OCI-LY3 (cell line): ENCODE results near the gene CD96.
A peak's percentile ranks its signal among the peaks of the same experiment; 100 is the strongest.

Experiments used
- H2AFZ ChIP-seq: fragments of 200-600, 300-600 bp; shearing (Covaris generic); 2 replicates; pipeline ENCODE4 v1.6.0; 2014; ENCODE audit warnings: antibody characterized with exemption, low read depth, low read length
- H3K27ac ChIP-seq: fragments of 200-600, 300-600 bp; sonication (generic); 2 replicates; pipeline ENCODE4 v1.5.1; 2014; ENCODE audit warnings: mild to moderate bottlenecking, low read length, moderate library complexity, mixed read lengths
- H3K27me3 ChIP-seq: fragments of 200-600, 300-600 bp; sonication (generic); 2 replicates; pipeline ENCODE4 v1.6.1; 2014; ENCODE audit warnings: low read depth, low read length, mixed read lengths
- H3K36me3 ChIP-seq: fragments of 200-600, 300-600 bp; sonication (generic); replicated peaks from 2 replicates; pipeline ENCODE3; 2014; ENCODE audit warnings: low read depth, low read length, mixed read lengths
- H3K4me1 ChIP-seq: fragments of 300-600, 200-600 bp; sonication (generic); 2 replicates; pipeline ENCODE4 v1.6.1; 2014; ENCODE audit warnings: low read length, mixed read lengths
- H3K4me2 ChIP-seq: fragments of 200-600, 300-600 bp; sonication (generic); 2 replicates; pipeline ENCODE4 v1.6.1; 2014; ENCODE audit warnings: low read length, mixed read lengths
- H3K4me3 ChIP-seq: fragments of 300-600, 200-600 bp; sonication (generic); 2 replicates; pipeline ENCODE4 v1.5.1; 2014; ENCODE audit warnings: antibody characterized with exemption, mild to moderate bottlenecking, low read length, moderate library complexity
- H3K79me2 ChIP-seq: fragments of 300-600, 200-600 bp; shearing (Covaris generic); 2 replicates; pipeline ENCODE4 v1.6.1; 2014; ENCODE audit warnings: mild to moderate bottlenecking, low read length, mixed read lengths
- H3K9ac ChIP-seq: fragments of 300-600, 200-600 bp; shearing (Covaris generic); 2 replicates; pipeline ENCODE4 v1.6.0; 2014; ENCODE audit warnings: mild to moderate bottlenecking, low read length, moderate library complexity
- H3K9me3 ChIP-seq: fragments of 200-600, 300-600 bp; shearing (Covaris generic); 2 replicates; pipeline ENCODE4 v1.6.1; 2014; ENCODE audit warnings: low read length, mixed read lengths; ENCODE audit not compliant: insufficient read depth
- H4K20me1 ChIP-seq: fragments of 200-600, 300-600 bp; sonication (generic); 2 replicates; pipeline ENCODE4 v1.6.1; 2016; ENCODE audit warnings: low read length, mixed read lengths; ENCODE audit not compliant: insufficient read depth
- CTCF ChIP-seq: fragments of 200-600, 300-600 bp; sonication (generic); IDR thresholded peaks from 2 replicates; pipeline ENCODE4 v1.5.1; 2014; ENCODE audit warnings: antibody characterized with exemption, low read length, low read depth
- EZH2phosphoT487 ChIP-seq: fragments of 200-600 bp; shearing (Covaris generic); IDR thresholded peaks from 2 replicates; pipeline ENCODE4 v1.6.1; 2018; ENCODE audit warnings: antibody characterized with exemption, mixed run types, low read depth

CD96 gene

GRCh38 chr3:111652492-111653180 is 110.6 kb downstream of the CD96 start:
- no peak for TF ChIP-seq EZH2phosphoT487

GRCh38 chr3:111653766-111654165 is 111.8 kb downstream of the CD96 start:
- Histone ChIP-seq H3K79me2 (no peaks in the 10 kb centered on the region), H3K27me3 (no peaks in the 10 kb centered on the region), H2AFZ (no peak overlapping the region), H4K20me1 (no peaks in the 10 kb centered on the region), H3K9ac (no peak overlapping the region), H3K27ac (no peak overlapping the region; the same call in 1 of the 2 replicates), H3K4me3 (peak overlapping the region; percentile 15), H3K4me1 (peaks cover 24% of the 10 kb centered on the region), H3K36me3 (no peaks in the 10 kb centered on the region), H3K9me3 (no peaks in the 10 kb centered on the region), H3K4me2 (peak overlapping the region; percentile 59)
- TF ChIP-seq EZH2phosphoT487 (no peak), CTCF (no peak)

More at GRCh38 chr3:111652492-111653180, 110.6 kb downstream of the CD96 start:
- Histone ChIP-seq H3K9ac (no peak overlapping the region), H3K36me3 (no peaks in the 10 kb centered on the region), H4K20me1 (no peaks in the 10 kb centered on the region), H2AFZ (no peak overlapping the region), H3K27me3 (no peaks in the 10 kb centered on the region), H3K4me2 (peak overlapping the region; percentile 59), H3K79me2 (no peaks in the 10 kb centered on the region), H3K4me3 (peak overlapping the region; percentile 13), H3K4me1 (peaks cover 24% of the 10 kb centered on the region), H3K27ac (no peak overlapping the region), H3K9me3 (no peaks in the 10 kb centered on the region)

- TF ChIP-seq CTCF (no peak), EZH2phosphoT487 (no peak)
- no peaks in the 10 kb centered on the region for H3K36me3 ChIP-seq
- H3K4me1 ChIP-seq: peaks cover 2% of the 10 kb centered on the region
- no peaks in the 10 kb centered on the region for H4K20me1 ChIP-seq
- H3K79me2 ChIP-seq: no peaks in the 10 kb centered on the region
- H3K4me2 ChIP-seq: no peak overlapping the region
- no peak overlapping the region for H3K9ac ChIP-seq
- no peaks in the 10 kb centered on the region for H3K27me3 ChIP-seq
- H3K27ac ChIP-seq: no peak overlapping the region
- H2AFZ ChIP-seq: no peak overlapping the region
- no peak overlapping the region for H3K4me3 ChIP-seq
- no peaks in the 10 kb centered on the region for H3K9me3 ChIP-seq
These were observed 120.0 kb downstream of the CD96 start for GRCh38 chr3:111662012-111662411.

- no peak overlapping the region for H2AFZ ChIP-seq
- no peaks in the 10 kb centered on the region for H3K27me3 ChIP-seq
- peaks cover 11% of the 10 kb centered on the region for H3K4me1 ChIP-seq
- TF ChIP-seq EZH2phosphoT487 (no peak), CTCF (no peak)
- no peak overlapping the region for H3K9ac ChIP-seq
- H3K4me3 ChIP-seq: no peak overlapping the region
- H3K79me2 ChIP-seq: no peaks in the 10 kb centered on the region
- no peak overlapping the region for H3K4me2 ChIP-seq
- H3K9me3 ChIP-seq: no peaks in the 10 kb centered on the region
- no peaks in the 10 kb centered on the region for H3K36me3 ChIP-seq
- no peak overlapping the region for H3K27ac ChIP-seq
- no peaks in the 10 kb centered on the region for H4K20me1 ChIP-seq
These were observed 120.9 kb downstream of the CD96 start for GRCh38 chr3:111662907-111663306.
